Colonic mucosa (tissue), 4 donors: ENCODE data around the gene EPHA1. TPM values are rescaled to one million over a fixed set of nuclear protein-coding genes. Genes with fewer than 3 reads are reported as not detected.

Experiments
- DNase-seq: peaks from one replicate; pipeline ENCODE4 v3.0.0-alpha.2; 2020
- H3K27ac ChIP-seq: fragments of 200-600 bp; one replicate; pipeline ENCODE4 v1.8.0; 2021
- H3K27me3 ChIP-seq: fragments of 200-600 bp; one replicate; pipeline ENCODE4 v1.8.0; 2021
- H3K36me3 ChIP-seq: fragments of 200-600 bp; one replicate; pipeline ENCODE4 v1.8.0; 2021
- H3K4me1 ChIP-seq: fragments of 200-600 bp; one replicate; pipeline ENCODE4 v1.8.0; 2021; ENCODE audit warnings: mild to moderate bottlenecking
- H3K4me3 ChIP-seq: fragments of 200-600 bp; one replicate; pipeline ENCODE4 v1.8.0; 2021
- H3K9ac ChIP-seq, 2 donors: one replicate each; pipeline ENCODE4 v1.7.0; 2013; ENCODE audit warnings: control low read depth in 2 of 2, low read depth in 2 of 2, low read length in 2 of 2
- H3K9me3 ChIP-seq: fragments of 200-600 bp; one replicate; pipeline ENCODE4 v1.8.0; 2021
- intact Hi-C: fragments of 100-400 bp; cut with DNase I; formaldehyde crosslinking; loops from one replicate; pipeline ENCODE4 v1.14.1; 2022
- total RNA-seq, 2 donors: library from RNA; stranded (reverse); fragmentation: NEBNext Ultra II Directional in 1 of 2; extraction: Animal tissue kit (Norgen Biotek cat#: 25700) in 1 of 2; gene quantifications; one replicate each; pipeline ENCODE4 v1.2.1, GENCODE V29; 2021
- TF ChIP-seq, protein P1 (sequence below): fragments of 200-600 bp; IDR thresholded peaks from one replicate; pipeline ENCODE4 v1.8.0; 2022; ENCODE audit warnings: antibody characterized with exemption, mild to moderate bottlenecking
- donor health status: healthy.
- donor health status: DM: no; HTN: no; CAD: no.
- donor health status: DM: no; HTN: no; CAD: no.

The EPHA1 gene
- total RNA-seq, 2 donors from 2014 or later = 16.0 to 18.4 TPM

DNA sequence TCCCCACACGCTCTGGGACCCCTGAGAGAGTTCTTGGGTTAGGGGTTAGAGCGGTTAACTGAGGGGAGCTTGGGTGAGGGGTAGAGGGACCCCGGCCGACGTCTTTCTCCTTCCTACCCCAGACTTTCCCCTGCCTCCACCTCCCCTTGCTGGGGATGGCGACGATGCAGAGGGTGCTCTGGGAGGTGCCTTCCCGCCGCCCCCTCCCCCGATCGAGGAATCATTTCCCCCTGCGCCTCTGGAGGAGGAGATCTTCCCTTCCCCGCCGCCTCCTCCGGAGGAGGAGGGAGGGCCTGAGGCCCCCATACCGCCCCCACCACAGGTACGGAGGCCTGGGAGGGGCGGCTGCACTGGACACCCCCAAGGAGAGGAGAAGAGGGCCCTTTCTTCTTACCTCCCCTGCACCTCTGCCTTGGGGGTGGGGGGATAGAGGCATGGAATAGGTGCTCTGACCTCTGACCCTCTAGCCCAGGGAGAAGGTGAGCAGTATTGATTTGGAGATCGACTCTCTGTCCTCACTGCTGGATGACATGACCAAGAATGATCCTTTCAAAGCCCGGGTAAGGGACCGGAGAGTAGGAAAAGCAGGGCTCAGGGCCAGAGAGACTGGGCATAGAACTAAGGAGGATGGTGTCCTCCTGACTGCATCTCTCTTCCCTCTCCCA, 26.4 kb downstream of the EPHA1 start:
- H3K36me3 ChIP-seq = no peaks in the 10 kb centered on the region
- TF ChIP-seq, protein P1, sequence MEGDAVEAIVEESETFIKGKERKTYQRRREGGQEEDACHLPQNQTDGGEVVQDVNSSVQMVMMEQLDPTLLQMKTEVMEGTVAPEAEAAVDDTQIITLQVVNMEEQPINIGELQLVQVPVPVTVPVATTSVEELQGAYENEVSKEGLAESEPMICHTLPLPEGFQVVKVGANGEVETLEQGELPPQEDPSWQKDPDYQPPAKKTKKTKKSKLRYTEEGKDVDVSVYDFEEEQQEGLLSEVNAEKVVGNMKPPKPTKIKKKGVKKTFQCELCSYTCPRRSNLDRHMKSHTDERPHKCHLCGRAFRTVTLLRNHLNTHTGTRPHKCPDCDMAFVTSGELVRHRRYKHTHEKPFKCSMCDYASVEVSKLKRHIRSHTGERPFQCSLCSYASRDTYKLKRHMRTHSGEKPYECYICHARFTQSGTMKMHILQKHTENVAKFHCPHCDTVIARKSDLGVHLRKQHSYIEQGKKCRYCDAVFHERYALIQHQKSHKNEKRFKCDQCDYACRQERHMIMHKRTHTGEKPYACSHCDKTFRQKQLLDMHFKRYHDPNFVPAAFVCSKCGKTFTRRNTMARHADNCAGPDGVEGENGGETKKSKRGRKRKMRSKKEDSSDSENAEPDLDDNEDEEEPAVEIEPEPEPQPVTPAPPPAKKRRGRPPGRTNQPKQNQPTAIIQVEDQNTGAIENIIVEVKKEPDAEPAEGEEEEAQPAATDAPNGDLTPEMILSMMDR = no peak
- intact Hi-C loops = loop anchor here (5.0 to 10.0 kb wide), 2 partner anchors 35 to 117 kb away; partner anchors contain the start of gene GSTK1
- no peaks in the 10 kb centered on the region for H3K27me3 ChIP-seq
- H3K4me3 ChIP-seq = peak overlapping the region; percentile 89
- H3K9me3 ChIP-seq = no peaks in the 10 kb centered on the region
- DNase-seq = no peak
- peaks cover 7% of the 10 kb centered on the region for H3K4me1 ChIP-seq
- H3K9ac ChIP-seq = peak overlapping the region; percentile 84 to 91
- H3K27ac ChIP-seq = peak overlapping the region; percentile 100

DNA sequence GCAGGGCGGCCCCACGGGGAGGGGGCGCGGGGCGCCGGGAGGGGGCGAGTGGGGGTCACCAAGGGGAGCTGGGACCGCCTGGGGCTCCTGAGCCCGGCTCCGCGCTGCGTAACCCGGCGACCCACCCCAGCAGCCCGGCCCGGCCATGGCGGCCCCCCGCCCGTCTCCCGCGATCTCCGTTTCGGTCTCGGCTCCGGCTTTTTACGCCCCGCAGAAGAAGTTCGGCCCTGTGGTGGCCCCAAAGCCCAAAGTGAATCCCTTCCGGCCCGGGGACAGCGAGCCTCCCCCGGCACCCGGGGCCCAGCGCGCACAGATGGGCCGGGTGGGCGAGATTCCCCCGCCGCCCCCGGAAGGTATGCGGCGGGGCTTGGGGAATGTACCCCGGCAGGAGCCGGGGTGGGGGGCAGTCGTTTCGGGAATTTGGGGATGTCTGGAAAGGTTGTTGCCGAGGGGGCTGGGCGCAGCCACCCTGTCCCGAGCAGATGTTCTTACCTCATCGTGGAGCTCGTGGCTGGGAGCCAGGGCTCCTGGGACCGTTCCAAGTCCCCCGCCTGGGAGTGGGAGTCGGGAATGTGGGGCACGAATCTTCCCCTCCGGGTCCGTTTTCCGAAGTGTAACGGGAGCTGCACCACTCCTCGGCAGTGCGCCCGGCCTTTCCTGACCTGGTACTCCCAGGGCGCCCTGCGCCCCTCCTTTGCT, 27.1 kb downstream of the EPHA1 start:
- intact Hi-C loops = loop anchor here (5.0 to 10.0 kb wide), 2 partner anchors 36 to 117 kb away; partner anchors contain the start of gene GSTK1
- peak; percentile 70 for DNase-seq
- Histone ChIP-seq H3K4me3 (peak overlapping the region; percentile 89), H3K27me3 (no peaks in the 10 kb centered on the region), H3K36me3 (no peaks in the 10 kb centered on the region), H3K9ac (peak overlapping the region; percentile 84 to 91), H3K27ac (peak overlapping the region; percentile 100), H3K9me3 (no peaks in the 10 kb centered on the region), H3K4me1 (peaks cover 7% of the 10 kb centered on the region)
- TF ChIP-seq, protein P1 = no peak

DNA sequence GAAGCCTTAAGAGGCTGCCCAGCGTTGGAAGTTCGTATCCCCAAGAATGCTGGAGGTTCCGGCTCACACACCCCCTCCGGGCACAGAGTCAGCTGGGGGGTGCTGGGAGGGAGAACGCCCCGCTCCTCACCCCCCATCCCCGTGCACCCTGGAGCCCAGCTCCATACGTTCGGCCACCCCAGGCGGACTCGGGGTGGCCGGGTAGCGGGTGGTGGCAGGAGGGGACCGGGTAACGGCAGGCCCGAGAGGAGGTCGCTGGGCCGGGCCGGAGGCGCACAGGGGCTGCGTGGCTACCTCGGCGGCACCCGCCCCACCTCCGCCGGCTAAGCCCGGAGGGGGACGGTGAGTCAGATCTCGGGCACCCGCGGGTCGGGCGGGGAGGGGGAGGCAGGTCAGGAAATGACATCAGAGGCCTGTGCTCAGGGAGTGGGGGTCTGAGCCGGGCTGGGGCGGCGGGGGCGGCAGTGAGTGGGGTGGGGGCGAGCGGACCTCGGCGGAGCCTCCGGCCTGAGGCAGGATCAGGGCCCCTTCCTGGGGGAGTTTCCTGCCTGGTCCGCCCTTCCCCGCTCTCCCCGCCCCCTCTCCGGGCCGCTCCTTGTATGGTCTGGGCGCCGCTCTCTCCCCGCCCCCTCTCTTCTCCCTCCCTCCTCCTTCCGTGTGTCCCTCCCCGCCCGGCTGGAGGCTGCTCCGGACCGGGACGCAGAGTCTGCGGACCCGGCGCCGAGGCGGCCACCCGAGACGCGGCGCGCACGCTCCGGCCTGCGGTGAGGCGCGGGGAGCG, 27.8 kb downstream of the EPHA1 start, which contains the start of gene ZYX:
Gene ZYX, plus strand, starts transcription at position 700 of the 781 bp plus-strand sequence. CDS start 227 bp downstream, outside the sequence.
- TF ChIP-seq, protein P1 = no peak
- Histone ChIP-seq H3K27me3 (no peaks in the 10 kb centered on the region), H3K4me3 (peak within 1 kb of the TSS; percentile 89), H3K4me1 (peaks cover 7% of the 10 kb centered on the region), H3K27ac (peak within 1 kb of the TSS; percentile 100), H3K36me3 (no peaks in the 10 kb centered on the region), H3K9me3 (no peaks in the 10 kb centered on the region), H3K9ac (peak within 1 kb of the TSS; percentile 91 to 95)
- intact Hi-C loops = loop anchor here (5.0 to 10.0 kb wide), 2 partner anchors 36 to 116 kb away; partner anchors contain the start of gene GSTK1
- peak; percentile 96 for DNase-seq

DNA sequence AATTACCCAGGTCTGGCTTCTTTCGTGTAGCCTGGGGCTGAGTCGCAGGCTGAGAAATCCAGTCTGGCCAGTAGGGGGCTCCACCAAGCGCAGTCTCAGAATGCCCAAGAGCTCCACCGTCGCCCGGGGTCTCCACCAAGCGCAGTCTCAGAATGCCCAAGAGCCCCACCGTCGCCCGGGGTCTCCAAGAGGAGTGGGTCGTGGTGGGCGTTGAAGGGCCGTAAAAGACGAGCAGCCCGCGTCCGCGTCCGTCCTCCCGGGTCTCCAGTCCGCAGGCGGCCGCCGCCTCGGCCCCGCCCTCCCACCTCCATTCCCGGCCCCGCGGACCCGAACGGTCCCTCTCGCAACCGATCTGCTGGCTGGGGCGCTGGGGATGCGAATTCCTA, 28.4 kb downstream of the EPHA1 start:
- Histone ChIP-seq H3K4me3 (peak overlapping the region; percentile 89), H3K27me3 (no peaks in the 10 kb centered on the region), H3K9ac (peak overlapping the region; percentile 85 to 95), H3K9me3 (no peaks in the 10 kb centered on the region), H3K36me3 (no peaks in the 10 kb centered on the region), H3K27ac (peak overlapping the region; percentile 100), H3K4me1 (peaks cover 7% of the 10 kb centered on the region)
- TF ChIP-seq, protein P1 = peak; percentile 89
- DNase-seq = peak; percentile 92
- intact Hi-C loops = loop anchor here (5.0 to 10.0 kb wide), 2 partner anchors 37 to 115 kb away; partner anchors contain the start of gene GSTK1
